ENCODE data around the gene KLF1. TPM values are rescaled to one million over a fixed set of nuclear protein-coding genes. Genes with fewer than 3 reads are reported as not detected.

Gene KLF1
- total and polyA plus RNA-seq, 2 of the 13 experiments (the other 11 are each of a cell fraction or from before 2014, with no cell fraction given): not detected

- TF ChIP-seq, protein P1, sequence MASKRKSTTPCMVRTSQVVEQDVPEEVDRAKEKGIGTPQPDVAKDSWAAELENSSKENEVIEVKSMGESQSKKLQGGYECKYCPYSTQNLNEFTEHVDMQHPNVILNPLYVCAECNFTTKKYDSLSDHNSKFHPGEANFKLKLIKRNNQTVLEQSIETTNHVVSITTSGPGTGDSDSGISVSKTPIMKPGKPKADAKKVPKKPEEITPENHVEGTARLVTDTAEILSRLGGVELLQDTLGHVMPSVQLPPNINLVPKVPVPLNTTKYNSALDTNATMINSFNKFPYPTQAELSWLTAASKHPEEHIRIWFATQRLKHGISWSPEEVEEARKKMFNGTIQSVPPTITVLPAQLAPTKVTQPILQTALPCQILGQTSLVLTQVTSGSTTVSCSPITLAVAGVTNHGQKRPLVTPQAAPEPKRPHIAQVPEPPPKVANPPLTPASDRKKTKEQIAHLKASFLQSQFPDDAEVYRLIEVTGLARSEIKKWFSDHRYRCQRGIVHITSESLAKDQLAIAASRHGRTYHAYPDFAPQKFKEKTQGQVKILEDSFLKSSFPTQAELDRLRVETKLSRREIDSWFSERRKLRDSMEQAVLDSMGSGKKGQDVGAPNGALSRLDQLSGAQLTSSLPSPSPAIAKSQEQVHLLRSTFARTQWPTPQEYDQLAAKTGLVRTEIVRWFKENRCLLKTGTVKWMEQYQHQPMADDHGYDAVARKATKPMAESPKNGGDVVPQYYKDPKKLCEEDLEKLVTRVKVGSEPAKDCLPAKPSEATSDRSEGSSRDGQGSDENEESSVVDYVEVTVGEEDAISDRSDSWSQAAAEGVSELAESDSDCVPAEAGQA (IDR thresholded peaks at IDR 0.05; ENCODE audit: low read depth): no peak
- TF ChIP-seq, protein P1 (CRISPR knock-in tag; IDR thresholded peaks at IDR 0.05; ENCODE audit: borderline replicate concordance): no peak
- TF ChIP-seq TCF7 (IDR thresholded peaks at IDR 0.05; ENCODE audit: low read depth): no peak
- TF ChIP-seq PAF1 (CRISPR knock-in tag; IDR thresholded peaks at IDR 0.05): no peak
Observed at GRCh38 chr19:12935071-12935470, 48.1 kb upstream of the KLF1 start (continued).

DNA sequence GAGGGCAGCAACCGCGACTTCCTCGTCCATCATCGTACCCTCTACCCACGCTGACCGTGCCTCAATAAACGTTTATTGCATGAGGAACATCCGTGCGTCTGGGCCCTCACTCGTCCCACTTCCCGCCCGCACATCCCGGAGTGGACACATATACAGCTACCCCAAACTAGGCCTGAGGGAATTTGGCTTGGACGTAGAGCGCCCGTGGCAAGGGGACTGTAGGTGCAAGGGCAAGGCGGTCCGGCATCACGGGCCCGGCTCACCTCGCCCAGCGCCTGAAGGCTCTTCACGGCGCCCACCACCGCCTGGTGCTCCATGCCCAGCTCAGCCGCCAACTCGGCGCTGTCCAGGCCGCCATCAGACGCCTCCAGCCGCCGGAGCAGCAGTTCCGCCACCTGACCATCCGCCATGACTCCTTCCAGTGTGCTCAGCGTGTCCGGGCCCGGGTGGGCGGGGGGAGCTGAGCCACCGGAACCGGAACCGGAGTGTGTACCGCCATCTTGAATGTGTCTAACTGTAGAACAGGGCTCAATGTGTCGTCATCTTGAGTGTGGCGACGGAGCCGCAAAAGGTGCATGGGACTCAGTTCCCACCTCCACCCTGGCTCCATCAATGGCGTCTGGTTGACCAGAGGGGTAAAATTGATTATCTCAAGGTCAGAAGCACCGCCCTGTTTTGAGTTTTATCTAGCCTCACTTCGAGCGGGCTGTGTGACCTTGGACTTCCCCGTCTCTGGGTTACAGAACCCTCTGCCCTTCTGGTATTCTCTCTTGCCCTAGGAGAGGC lies 46.5 kb upstream of the KLF1 start, which contains the start of gene FARSA:
Gene FARSA (minus strand): TSS at position 425 of the 786 bp plus-strand sequence. CDS start 15 bp downstream, at position 410.
- BruUV-seq (replicated peaks): TSS peak; percentile 71
- Histone ChIP-seq H3K4me3 (replicated peaks in 1 of 3; ENCODE audit: insufficient read depth in 1 of 3, low read depth in 2 of 3, low read length in 3 of 3) (peak within 1 kb of the TSS; percentile 68 to 85 (median 85)), H3K27ac (ENCODE audit: extremely low read length, insufficient read depth, low read length) (peak within 1 kb of the TSS; percentile 59), H3K9ac (ENCODE audit: insufficient read depth, low read depth, low read length) (peak within 1 kb of the TSS; percentile 81), H3K4me2 (ENCODE audit: low read depth, low read length) (peak within 1 kb of the TSS; percentile 92), H3K79me2 (ENCODE audit: insufficient read depth, low read length) (peaks cover 20% of the 10 kb centered on the region), H3K27me3 (ENCODE audit: control insufficient read depth in 1 of 2, insufficient read depth in 2 of 2, low read length in 2 of 2) (no peaks in the 10 kb centered on the region; a peak in 1 of 5 replicates), H3K4me1 (ENCODE audit: insufficient read depth, low read length) (peaks cover 41% of the 10 kb centered on the region), H2AFZ (ENCODE audit: low read length) (peak within 1 kb of the TSS; percentile 59), H4K20me1 (ENCODE audit: insufficient read depth, low read length) (0 out of 2 replicates have a peak, but pooled peaks cover 4% of the 10 kb centered on the region), H3K9me3 (ENCODE audit: low read length) (no peaks in the 10 kb centered on the region), H3K36me3 (replicated peaks in 1 of 2; ENCODE audit: control insufficient read depth in 1 of 2, insufficient read depth in 2 of 2, low read length in 2 of 2) (peaks cover 6 to 16% of the 10 kb centered on the region in 2 experiments)
- peak; percentile 87 for FAIRE-seq
- DNase-seq (ENCODE audit: low spot score): peak; percentile 84
- CTCF ChIA-PET (ENCODE audit: low intra/inter-chr PET ratio, low total read pairs): no interaction called here
- peak; percentile 81 for ATAC-seq
- POLR2A ChIA-PET: interaction anchor here (0.7 to 2.9 kb wide), 9 partner anchors 12 to 913 kb away, joined by 3 to 40 read pairs (median 7); partner anchors contain the start of genes GCDH, NACC1, RAD23A and TNPO2
- 4% methylated on average over 18 of the region's 51 CpGs for WGBS (ENCODE audit: low lambda C conversion rate)
- intact Hi-C loops (cut with micrococcal nuclease; ENCODE audit: unreplicated experiment): no loop called here
- in situ Hi-C loops (cut with HindIII; ENCODE audit: extremely low pct_ligation_motif_present, low pct_unique_long_range_greater_than_20kb): no loop called here
- TF ChIP-seq ZSCAN29 (CRISPR knock-in tag; conservative IDR thresholded peaks at IDR 0.05): no peak; the same call in 1 of the 2 replicates
- no peak for TF ChIP-seq CBX1 (IDR thresholded peaks at IDR 0.05; ENCODE audit: low read depth)
- TF ChIP-seq YEATS2 (CRISPR knock-in tag; IDR thresholded peaks at IDR 0.05; ENCODE audit: borderline replicate concordance): peak; percentile 89; the same call in 1 of the 2 replicates
- no peak for TF ChIP-seq ZFP36 (IDR thresholded peaks at IDR 0.05; ENCODE audit: borderline replicate concordance, low read depth, low read length, partially characterized antibody)
- no peak for TF ChIP-seq PRMT3 (CRISPR knock-in tag; IDR thresholded peaks at IDR 0.05; ENCODE audit: borderline replicate concordance, low read depth)
